Ishikawa (cell line): ENCODE data around the gene SDK1.

Experiments used
- CEBPB ChIP-seq: IDR thresholded peaks from 2 replicates; pipeline ENCODE4 v1.6.1; 2012
- CREB1 ChIP-seq: IDR thresholded peaks from 2 replicates; pipeline ENCODE4 v1.6.1; 2012; ENCODE audit warnings: low read depth
- EGR1 ChIP-seq: IDR thresholded peaks from 2 replicates; pipeline ENCODE4 v1.6.1; 2012
- EP300 ChIP-seq: IDR thresholded peaks from 2 replicates; pipeline ENCODE4 v1.6.1; 2012; ENCODE audit warnings: borderline replicate concordance
- FOXM1 ChIP-seq: IDR thresholded peaks from 2 replicates; pipeline ENCODE4 v1.6.1; 2012; ENCODE audit warnings: low read depth, borderline replicate concordance
- MAX ChIP-seq: IDR thresholded peaks from 2 replicates; pipeline ENCODE4 v1.6.1; 2012
- NFIC ChIP-seq: IDR thresholded peaks from 2 replicates; pipeline ENCODE4 v1.6.1; 2012
- RAD21 ChIP-seq: IDR thresholded peaks from 2 replicates; pipeline ENCODE4 v1.6.1; 2012; ENCODE audit warnings: low read depth
- REST ChIP-seq: IDR thresholded peaks from 2 replicates; pipeline ENCODE4 v1.6.1; 2012; ENCODE audit warnings: low read depth, mild to moderate bottlenecking
- TAF1 ChIP-seq: IDR thresholded peaks from 2 replicates; pipeline ENCODE4 v1.6.1; 2012; ENCODE audit warnings: low read depth, mild to moderate bottlenecking
- TCF12 ChIP-seq: IDR thresholded peaks from 2 replicates; pipeline ENCODE4 v1.6.1; 2012; ENCODE audit warnings: low read depth
- TEAD4 ChIP-seq: IDR thresholded peaks from 2 replicates; pipeline ENCODE4 v1.6.1; 2012
- USF1 ChIP-seq: IDR thresholded peaks from 2 replicates; pipeline ENCODE4 v1.6.1; 2012
- YY1 ChIP-seq: IDR thresholded peaks from 2 replicates; pipeline ENCODE4 v1.6.1; 2012; ENCODE audit warnings: low read depth
- ZBTB7A ChIP-seq: IDR thresholded peaks from 2 replicates; pipeline ENCODE4 v1.6.1; 2012; ENCODE audit warnings: low read depth

Gene SDK1

GRCh38 chr7:4102231-4102841 is 801.3 kb downstream of the SDK1 start:
- no peak for TF ChIP-seq CEBPB
- no peak for TF ChIP-seq YY1
- no peak for TF ChIP-seq FOXM1
- no peak for TF ChIP-seq USF1
- TF ChIP-seq TCF12 = no peak
- TF ChIP-seq EP300 = no peak
- TF ChIP-seq NFIC = no peak
- no peak for TF ChIP-seq TAF1
- TF ChIP-seq REST = no peak
- no peak for TF ChIP-seq ZBTB7A
- TF ChIP-seq MAX = no peak
- TF ChIP-seq RAD21 = no peak
- no peak for TF ChIP-seq TEAD4

- TF ChIP-seq EP300 = no peak
- TF ChIP-seq TCF12 = no peak
- TF ChIP-seq ZBTB7A = no peak
- no peak for TF ChIP-seq REST
- no peak for TF ChIP-seq YY1
- TF ChIP-seq FOXM1 = no peak
- TF ChIP-seq RAD21 = no peak
- TF ChIP-seq MAX = no peak
- TF ChIP-seq EGR1 = no peak
- TF ChIP-seq CREB1 = no peak
- no peak for TF ChIP-seq CEBPB
- TF ChIP-seq USF1 = no peak
- TF ChIP-seq TEAD4 = no peak
- TF ChIP-seq TAF1 = no peak
- no peak for TF ChIP-seq NFIC
These were observed 802.5 kb downstream of the SDK1 start for GRCh38 chr7:4103352-4104091.

GRCh38 chr7:4107839-4108238 is 806.8 kb downstream of the SDK1 start:
- TF ChIP-seq EGR1 (no peak), REST (no peak), ZBTB7A (no peak), USF1 (no peak), TAF1 (no peak), RAD21 (no peak), NFIC (no peak), TEAD4 (no peak), MAX (no peak), FOXM1 (no peak), CREB1 (no peak), YY1 (no peak), TCF12 (no peak), CEBPB (no peak), EP300 (no peak)
